ENCODE results near the gene PIK3CA.

DNA sequence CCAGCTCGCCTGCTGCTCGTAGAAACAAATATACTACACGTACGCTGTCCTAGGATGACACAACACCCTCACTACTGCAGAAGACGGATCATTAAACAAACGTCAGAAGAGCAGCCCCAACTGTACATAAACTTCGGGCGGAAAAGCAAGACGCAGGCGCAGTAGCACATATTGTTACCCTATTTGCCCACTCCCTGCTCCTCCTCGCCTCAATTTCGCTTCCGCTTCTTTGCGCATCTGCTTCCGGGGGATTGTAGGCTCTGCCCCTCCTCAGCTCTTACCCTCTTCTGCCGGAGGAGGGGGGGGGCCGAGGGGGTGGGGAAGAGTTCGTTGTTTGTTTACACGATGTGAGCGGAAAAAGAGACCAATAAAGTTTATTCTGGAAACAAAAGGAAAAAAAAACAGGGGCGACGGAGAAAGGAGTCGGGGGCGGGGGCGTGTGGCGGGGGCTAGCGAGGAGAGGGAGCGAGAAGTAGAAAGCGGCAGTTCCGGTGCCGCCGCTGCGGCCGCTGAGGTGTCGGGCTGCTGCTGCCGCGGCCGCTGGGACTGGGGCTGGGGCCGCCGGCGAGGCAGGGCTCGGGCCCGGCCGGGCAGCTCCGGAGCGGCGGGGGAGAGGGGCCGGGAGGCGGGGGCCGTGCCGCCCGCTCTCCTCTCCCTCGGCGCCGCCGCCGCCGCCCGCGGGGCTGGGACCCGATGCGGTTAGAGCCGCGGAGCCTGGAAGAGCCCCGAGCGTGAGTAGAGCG, at the start of gene PIK3CA:
- peak; percentile 55; the same call in 1 of the 2 replicates for TF ChIP-seq POLR2AphosphoS5 (IDR thresholded peaks at IDR 0.05; ENCODE audit: low read depth, low read length)
- 0 out of 2 replicates have a peak, but pooled peaks have one; percentile 16 for TF ChIP-seq TAF1 (IDR thresholded peaks at IDR 0.05; ENCODE audit: borderline replicate concordance, insufficient read depth, low read length)
- TF ChIP-seq SIN3A (IDR thresholded peaks at IDR 0.05; ENCODE audit: borderline replicate concordance, insufficient read depth, low read length) = no peak
- TF ChIP-seq, protein P1, sequence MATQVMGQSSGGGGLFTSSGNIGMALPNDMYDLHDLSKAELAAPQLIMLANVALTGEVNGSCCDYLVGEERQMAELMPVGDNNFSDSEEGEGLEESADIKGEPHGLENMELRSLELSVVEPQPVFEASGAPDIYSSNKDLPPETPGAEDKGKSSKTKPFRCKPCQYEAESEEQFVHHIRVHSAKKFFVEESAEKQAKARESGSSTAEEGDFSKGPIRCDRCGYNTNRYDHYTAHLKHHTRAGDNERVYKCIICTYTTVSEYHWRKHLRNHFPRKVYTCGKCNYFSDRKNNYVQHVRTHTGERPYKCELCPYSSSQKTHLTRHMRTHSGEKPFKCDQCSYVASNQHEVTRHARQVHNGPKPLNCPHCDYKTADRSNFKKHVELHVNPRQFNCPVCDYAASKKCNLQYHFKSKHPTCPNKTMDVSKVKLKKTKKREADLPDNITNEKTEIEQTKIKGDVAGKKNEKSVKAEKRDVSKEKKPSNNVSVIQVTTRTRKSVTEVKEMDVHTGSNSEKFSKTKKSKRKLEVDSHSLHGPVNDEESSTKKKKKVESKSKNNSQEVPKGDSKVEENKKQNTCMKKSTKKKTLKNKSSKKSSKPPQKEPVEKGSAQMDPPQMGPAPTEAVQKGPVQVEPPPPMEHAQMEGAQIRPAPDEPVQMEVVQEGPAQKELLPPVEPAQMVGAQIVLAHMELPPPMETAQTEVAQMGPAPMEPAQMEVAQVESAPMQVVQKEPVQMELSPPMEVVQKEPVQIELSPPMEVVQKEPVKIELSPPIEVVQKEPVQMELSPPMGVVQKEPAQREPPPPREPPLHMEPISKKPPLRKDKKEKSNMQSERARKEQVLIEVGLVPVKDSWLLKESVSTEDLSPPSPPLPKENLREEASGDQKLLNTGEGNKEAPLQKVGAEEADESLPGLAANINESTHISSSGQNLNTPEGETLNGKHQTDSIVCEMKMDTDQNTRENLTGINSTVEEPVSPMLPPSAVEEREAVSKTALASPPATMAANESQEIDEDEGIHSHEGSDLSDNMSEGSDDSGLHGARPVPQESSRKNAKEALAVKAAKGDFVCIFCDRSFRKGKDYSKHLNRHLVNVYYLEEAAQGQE (IDR thresholded peaks at IDR 0.05; ENCODE audit: insufficient read depth in 1 of 2, low read depth in 2 of 2, low read length in 2 of 2) = no peak
- peak; percentile 77 for TF ChIP-seq FOXP2 (optimal IDR thresholded peaks at IDR 0.05; ENCODE audit: borderline replicate concordance, extremely low read depth, extremely low read length, insufficient read depth)
